ENCODE measurements around the gene PNPLA3. TPM values are rescaled to one million over a fixed set of nuclear protein-coding genes. Genes with fewer than 3 reads are reported as not detected.

Gene PNPLA3
- total RNA-seq, 1 experiment from 2014 or later, result 7.3 TPM

- intact Hi-C loops (cut with micrococcal nuclease), result no loop called here
- Histone ChIP-seq H3K4me2 (ENCODE audit: low read length) (no peak overlapping the region), H3K27ac (ENCODE audit: low read depth, low read length) (no peak overlapping the region), H3K9me3 (ENCODE audit: control insufficient read depth in 1 of 2, insufficient read depth in 1 of 2, low read depth in 1 of 2, low read length in 2 of 2) (no peaks in the 10 kb centered on the region), H3K27me3 (ENCODE audit: insufficient read depth, low read length) (no peaks in the 10 kb centered on the region), H3K4me3 (replicated peaks in 1 of 2; ENCODE audit: low read depth in 1 of 2, low read length in 2 of 2) (no peak overlapping the region), H3K9me2 (ENCODE audit: insufficient read depth) (no peaks in the 10 kb centered on the region), H3K9ac (ENCODE audit: low read length) (no peak overlapping the region), H3K4me1 (ENCODE audit: control insufficient read depth in 1 of 2, insufficient read depth in 2 of 2, low read length in 2 of 2) (peaks cover 2 to 15% of the 10 kb centered on the region in 2 experiments; a peak in 3 of 4 replicates), H3K79me2 (ENCODE audit: insufficient read depth, low read length) (no peaks in the 10 kb centered on the region), H3K36me3 (ENCODE audit: control insufficient read depth in 1 of 2, insufficient read depth in 2 of 2, low read length in 2 of 2) (no peaks in the 10 kb centered on the region), H2AFZ (ENCODE audit: low read depth, low read length, poor library complexity, severe bottlenecking) (no peak overlapping the region), H4K20me1 (ENCODE audit: insufficient read depth) (no peaks in the 10 kb centered on the region)
- ChIA-PET RAD21 (ENCODE audit: low non-redundant PET in 1 of 2, low total read pairs in 2 of 2, uncharacterized antibody in 2 of 2, unreplicated experiment in 2 of 2) (no interaction called here), CTCF (interaction anchor here (5.1 to 5.4 kb wide), 2 partner anchors 11 to 13 kb away, joined by 30 to 34 read pairs; no protein-coding TSS in a partner anchor), POLR2A (no interaction called here)
- no TSS peak for BruUV-seq (replicated peaks)
- TF ChIP-seq ZBTB33 (IDR thresholded peaks at IDR 0.05; ENCODE audit: extremely low read depth, insufficient replicate concordance, low read length) (no peak), YY1 (IDR thresholded peaks at IDR 0.05; ENCODE audit: extremely low read depth, insufficient replicate concordance, low read depth, low read length) (no peak), EZH2phosphoT487 (IDR thresholded peaks at IDR 0.05; ENCODE audit: borderline replicate concordance) (no peak), JUND (IDR thresholded peaks at IDR 0.05) (no peak), CTCF (IDR thresholded peaks at IDR 0.05 in 2 of 3, conservative IDR thresholded peaks at IDR 0.05 in 1 of 3; ENCODE audit: borderline replicate concordance in 1 of 3, insufficient read depth in 1 of 3, low read depth in 2 of 3, low read length in 2 of 3) (no peak), ZFX (IDR thresholded peaks at IDR 0.05) (no peak), TCF7L2 (IDR thresholded peaks at IDR 0.05; ENCODE audit: borderline replicate concordance, extremely low read depth, insufficient read depth, insufficient read length) (no peak), EZH2 (IDR thresholded peaks at IDR 0.05) (no peak), CEBPB (IDR thresholded peaks at IDR 0.05; ENCODE audit: low read depth) (no peak), SRF (IDR thresholded peaks at IDR 0.05; ENCODE audit: low read depth) (no peak), POLR2A (IDR thresholded peaks at IDR 0.05; ENCODE audit: borderline replicate concordance, extremely low read depth, insufficient read depth, insufficient read length) (no peak), POLR2AphosphoS5 (IDR thresholded peaks at IDR 0.05; ENCODE audit: low read depth, low read length) (no peak), ZNF274 (IDR thresholded peaks at IDR 0.05; ENCODE audit: low read depth, low read length) (no peak)
- ATAC-seq (no peak), DNase-seq (ENCODE audit: low read depth, low spot score) (no peak)
Measured at GRCh38 chr22:43895986-43896645, 27.5 kb upstream of the PNPLA3 start.

Measured in HCT116 (cell line).